K562 (cell line): ENCODE data around the gene TM7SF2. TPM values are rescaled to one million over a fixed set of nuclear protein-coding genes. Genes with fewer than 3 reads are reported as not detected.
A peak's percentile ranks its signal among the peaks of the same experiment; 100 is the strongest.

Experiments
- ASH1L ChIP-seq: fragments of 450-650 bp; IDR thresholded peaks from 2 replicates; pipeline ENCODE4 v1.6.1; 2018; ENCODE audit warnings: borderline replicate concordance, mild to moderate bottlenecking, low read depth; ENCODE audit not compliant: partially characterized antibody
- CREB1 ChIP-seq, 2 experiments: sonication (generic) in 1 of 2; formaldehyde crosslinking in 1 of 2; IDR thresholded peaks; 2 replicates each; pipeline versions ENCODE4 v1.6.1 to v1.8.0; 2012 to 2022; ENCODE audit warnings: inconsistent platforms in 1 of 2, mild to moderate bottlenecking in 1 of 2, missing genetic modification reagents in 1 of 2, moderate library complexity in 1 of 2
- CSDE1 ChIP-seq, 2 experiments: fragments of 450-650 bp; IDR thresholded peaks; 2 replicates each; pipeline ENCODE4 v1.6.1; 2016; ENCODE audit warnings: mild to moderate bottlenecking in 1 of 2
- ELF4 ChIP-seq: fragments of 450-650 bp; formaldehyde crosslinking; IDR thresholded peaks from 2 replicates; pipeline ENCODE4 v1.4.0; 2022; ENCODE audit warnings: missing genetic modification characterization
- ETV5 ChIP-seq: sonication (generic); formaldehyde crosslinking; IDR thresholded peaks from 2 replicates; pipeline ENCODE4 v1.4.0; 2020; ENCODE audit warnings: low read depth, mild to moderate bottlenecking, missing genetic modification reagents
- FOXJ3 ChIP-seq: sonication (generic); formaldehyde crosslinking; IDR thresholded peaks from 2 replicates; pipeline ENCODE4 v1.4.0; 2020; ENCODE audit warnings: mild to moderate bottlenecking, missing genetic modification reagents
- GABPB2 ChIP-seq: fragments of 250-450 bp; sonication (Bioruptor Pico); conservative IDR thresholded peaks from 2 replicates; pipeline ENCODE4 v1.5.1; 2021; ENCODE audit warnings: mild to moderate bottlenecking
- HNRNPK ChIP-seq: fragments of 200-400 bp; formaldehyde crosslinking; IDR thresholded peaks from one replicate; pipeline ENCODE4 v1.6.1; 2018; ENCODE audit warnings: mild to moderate bottlenecking, low read depth, low read length; ENCODE audit not compliant: poor library complexity, severe bottlenecking
- ILK ChIP-seq: fragments of 450-650 bp; IDR thresholded peaks from 2 replicates; pipeline ENCODE4 v1.6.1; 2016; ENCODE audit warnings: missing genetic modification characterization, low read depth, mild to moderate bottlenecking, missing compliant biosample characterization, moderate library complexity, borderline replicate concordance
- JUNB ChIP-seq: fragments of 450-650 bp; formaldehyde crosslinking; conservative IDR thresholded peaks from 2 replicates; pipeline ENCODE4 v1.4.0; 2020; ENCODE audit warnings: mild to moderate bottlenecking
- JUND ChIP-seq, 2 experiments: IDR thresholded peaks; 2 replicates in 1 of 2; 3 replicates in 1 of 2; pipeline ENCODE4 v1.6.1; 2011; ENCODE audit warnings: borderline replicate concordance in 2 of 2, low read depth in 2 of 2, low read length in 2 of 2, improper control_type of control experiment in 1 of 2, missing biosample characterization in 1 of 2, missing genetic modification characterization in 1 of 2, missing genetic modification reagents in 1 of 2
- KAT7 ChIP-seq: sonication (generic); formaldehyde crosslinking; IDR thresholded peaks from 2 replicates; pipeline ENCODE4 v1.8.0; 2022; ENCODE audit warnings: missing genetic modification reagents, mild to moderate bottlenecking, borderline replicate concordance
- KLF16 ChIP-seq: IDR thresholded peaks from 2 replicates; pipeline ENCODE4 v1.6.1; 2016; ENCODE audit warnings: antibody characterized with exemption
- NFE2L1 ChIP-seq: fragments of 450-650 bp; IDR thresholded peaks from 2 replicates; pipeline ENCODE4 v1.6.1; 2016; ENCODE audit warnings: missing genetic modification characterization, low read depth, mild to moderate bottlenecking, missing compliant biosample characterization, moderate library complexity, borderline replicate concordance
- NFRKB ChIP-seq: fragments of 450-650 bp; IDR thresholded peaks from 2 replicates; pipeline ENCODE4 v1.6.1; 2016; ENCODE audit warnings: low read depth
- RBM15 ChIP-seq: fragments of 200-400 bp; formaldehyde crosslinking; IDR thresholded peaks from 2 replicates; pipeline ENCODE4 v1.6.1; 2018; ENCODE audit warnings: mild to moderate bottlenecking, low read length, moderate library complexity; ENCODE audit not compliant: insufficient read depth
- SMC3 ChIP-seq: conservative IDR thresholded peaks from 2 replicates; pipeline ENCODE4 v1.6.1; 2011; ENCODE audit warnings: low read depth, low read length, improper control_type of control experiment; ENCODE audit not compliant: insufficient read depth
- STAT5A ChIP-seq: IDR thresholded peaks from 2 replicates; pipeline ENCODE4 v1.6.1; 2012; ENCODE audit warnings: low read length, inconsistent platforms, borderline replicate concordance
- SUPT5H ChIP-seq: fragments of 450-650 bp; IDR thresholded peaks from 2 replicates; pipeline ENCODE4 v1.6.1; 2016
- TEAD2 ChIP-seq: fragments of 450-650 bp; IDR thresholded peaks from 2 replicates; pipeline ENCODE4 v1.6.1; 2016; ENCODE audit warnings: missing genetic modification characterization, control low read depth, missing compliant biosample characterization
- ZC3H4 ChIP-seq: sonication (generic); formaldehyde crosslinking; IDR thresholded peaks from 2 replicates; pipeline ENCODE4 v1.9.0; 2021; ENCODE audit warnings: missing genetic modification reagents, borderline replicate concordance
- ZKSCAN8 ChIP-seq: fragments of 200-800 bp; sonication (Bioruptor generic); IDR thresholded peaks from 2 replicates; pipeline ENCODE4 v1.6.1; 2016; ENCODE audit warnings: missing genetic modification characterization, missing compliant biosample characterization
- ZNF134 ChIP-seq: fragments of 250-450 bp; sonication (Bioruptor Pico); conservative IDR thresholded peaks from 2 replicates; pipeline ENCODE4 v1.4.0; 2020
- ZNF263 ChIP-seq: sonication (generic); formaldehyde crosslinking; IDR thresholded peaks from 2 replicates; pipeline ENCODE4 v1.8.0; 2022; ENCODE audit warnings: mild to moderate bottlenecking, missing genetic modification reagents, borderline replicate concordance
- ZNF76 ChIP-seq: fragments of 250-450 bp; sonication (Bioruptor Pico); IDR thresholded peaks from 2 replicates; pipeline ENCODE4 v1.4.0; 2020; ENCODE audit warnings: mild to moderate bottlenecking, moderate library complexity, borderline replicate concordance
- polyA plus RNA-seq, 8 experiments: library from polyadenylated mRNA; depleted of rRNA in 4 of 8; stranded (reverse) in 5 of 8; unstranded in 3 of 8; fragments of >200 nt; fragmentation: Nextera tagmentation in 2 of 8; fragmentation: Illumina TruSeq in 1 of 8; extraction: Ambion mirVana in 2 of 8; extraction: Trizol in 1 of 8; gene quantifications; 2 replicates each; pipeline versions ENCODE4 v1.2.1 to v1.2.3, GENCODE V29; 2011 to 2014; ENCODE audit warnings: inconsistent platforms in 1 of 8, missing spikeins in 1 of 8
- total RNA-seq, 7 experiments: library from RNA; depleted of rRNA in 6 of 7; stranded (reverse); fragments of >200 nt in 6 of 7; fragmentation: Illumina TruSeq in 2 of 7; extraction: Trizol in 2 of 7; gene quantifications; 2 replicates each; pipeline versions ENCODE4 v1.2.1 to v1.2.3, GENCODE V29; 2011 to 2021; ENCODE audit warnings: low replicate concordance in 1 of 7
- TF ChIP-seq, protein P1 (sequence below): fragments of 450-650 bp; IDR thresholded peaks from 2 replicates; pipeline ENCODE4 v1.6.1; 2018; ENCODE audit warnings: mild to moderate bottlenecking, low read depth; ENCODE audit not compliant: partially characterized antibody
- TF ChIP-seq, protein P2 (sequence below): fragments of 450-650 bp; IDR thresholded peaks from 2 replicates; pipeline ENCODE4 v1.6.1; 2016; ENCODE audit warnings: antibody characterized with exemption

The TM7SF2 gene
- total and polyA plus RNA-seq, 9 of the 15 experiments (the other 6 are each of a cell fraction or from before 2014, with no cell fraction given) = 1.2 to 22.0 (median 14.3) TPM

GRCh38 chr11:65116370-65117205 lies 4.9 kb downstream of the TM7SF2 start (continued):
- TF ChIP-seq, protein P1, sequence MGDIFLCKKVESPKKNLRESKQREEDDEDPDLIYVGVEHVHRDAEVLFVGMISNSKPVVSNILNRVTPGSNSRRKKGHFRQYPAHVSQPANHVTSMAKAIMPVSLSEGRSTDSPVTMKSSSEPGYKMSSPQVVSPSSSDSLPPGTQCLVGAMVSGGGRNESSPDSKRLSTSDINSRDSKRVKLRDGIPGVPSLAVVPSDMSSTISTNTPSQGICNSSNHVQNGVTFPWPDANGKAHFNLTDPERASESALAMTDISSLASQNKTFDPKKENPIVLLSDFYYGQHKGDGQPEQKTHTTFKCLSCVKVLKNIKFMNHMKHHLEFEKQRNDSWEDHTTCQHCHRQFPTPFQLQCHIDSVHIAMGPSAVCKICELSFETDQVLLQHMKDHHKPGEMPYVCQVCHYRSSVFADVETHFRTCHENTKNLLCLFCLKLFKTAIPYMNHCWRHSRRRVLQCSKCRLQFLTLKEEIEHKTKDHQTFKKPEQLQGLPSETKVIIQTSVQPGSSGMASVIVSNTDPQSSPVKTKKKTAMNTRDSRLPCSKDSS = no peak
- TF ChIP-seq ILK (tag) (no peak), ZKSCAN8 (CRISPR knock-in tag) (no peak), ELF4 (no peak), ASH1L (no peak), RBM15 (no peak), ETV5 (CRISPR knock-in tag) (no peak), SUPT5H (no peak; the same call in 1 of the 2 replicates), SMC3 (no peak), ZNF134 (CRISPR knock-in tag) (no peak), JUNB (CRISPR knock-in tag) (no peak), NFRKB (no peak), KLF16 (no peak), ZNF263 (CRISPR knock-in tag) (no peak), STAT5A (no peak), KAT7 (CRISPR knock-in tag) (no peak; the same call in 1 of the 2 replicates), FOXJ3 (CRISPR knock-in tag) (no peak), NFE2L1 (tag) (no peak), ZC3H4 (peak; percentile 80; the same call in 1 of the 2 replicates), CSDE1 (IDR thresholded peaks at IDR 0.05) (no peak), CREB1 (IDR thresholded peaks at IDR 0.05) (no peak), CREB1 (CRISPR knock-in tag; IDR thresholded peaks at IDR 0.05) (peak; percentile 56; the same call in 1 of the 2 replicates), JUND (IDR thresholded peaks at IDR 0.05; ENCODE audit: borderline replicate concordance, low read depth, low read length) (no peak), JUND (tag; IDR thresholded peaks at IDR 0.05; ENCODE audit: borderline replicate concordance, low read depth, low read length) (no peak), HNRNPK (no peak), GABPB2 (CRISPR knock-in tag) (no peak), TEAD2 (tag) (no peak), ZNF76 (CRISPR knock-in tag) (no peak)
- TF ChIP-seq, protein P2, sequence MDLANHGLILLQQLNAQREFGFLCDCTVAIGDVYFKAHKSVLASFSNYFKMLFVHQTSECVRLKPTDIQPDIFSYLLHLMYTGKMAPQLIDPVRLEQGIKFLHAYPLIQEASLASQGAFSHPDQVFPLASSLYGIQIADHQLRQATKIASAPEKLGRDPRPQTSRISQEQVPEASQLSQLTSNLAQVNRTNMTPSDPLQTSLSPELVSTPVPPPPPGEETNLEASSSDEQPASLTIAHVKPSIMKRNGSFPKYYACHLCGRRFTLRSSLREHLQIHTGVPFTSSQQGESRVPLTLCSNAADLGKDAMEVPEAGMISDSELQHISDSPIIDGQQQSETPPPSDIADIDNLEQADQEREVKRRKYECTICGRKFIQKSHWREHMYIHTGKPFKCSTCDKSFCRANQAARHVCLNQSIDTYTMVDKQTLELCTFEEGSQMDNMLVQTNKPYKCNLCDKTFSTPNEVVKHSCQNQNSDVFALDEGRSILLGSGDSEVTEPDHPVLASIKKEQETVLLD = no peak
